ENCODE results near the gene RPA1.
"Not testable (repeated sequence)": the region's sequence is repeated elsewhere in the genome, so short reads cannot be mapped to it uniquely, and the experiment has no call there.

Gene RPA1

DNA sequence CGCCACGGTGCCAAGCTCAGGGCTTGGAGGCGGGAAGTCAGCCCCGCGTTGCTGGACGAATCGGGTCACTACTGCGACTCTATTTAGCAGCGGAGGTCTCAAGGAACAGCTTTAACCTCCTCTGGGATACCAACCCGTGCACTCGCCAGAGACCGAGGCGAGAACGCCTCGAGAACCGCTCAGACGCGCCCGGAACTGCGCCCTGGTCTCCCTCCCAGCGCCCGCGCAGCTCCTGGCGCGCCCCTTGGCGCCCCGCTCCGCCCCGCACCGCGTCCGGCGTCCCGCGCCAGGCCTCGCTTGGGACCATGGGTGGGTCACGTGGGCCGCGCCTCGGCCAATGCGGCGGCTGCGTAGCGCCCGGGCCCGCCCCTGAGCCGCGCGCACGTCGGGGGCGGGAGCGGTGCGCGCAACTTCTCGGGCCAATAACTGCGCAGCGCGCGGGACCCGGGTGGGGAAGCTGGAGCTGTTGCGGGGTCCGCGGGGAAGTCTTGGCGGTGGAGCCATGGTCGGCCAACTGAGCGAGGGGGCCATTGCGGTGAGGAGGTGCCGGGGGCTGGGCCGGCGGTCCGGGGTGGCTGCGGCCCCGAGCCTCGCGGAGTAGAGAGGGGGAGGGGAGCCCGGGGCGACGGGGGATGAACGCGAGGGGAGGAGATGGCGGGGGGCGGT, at the start of gene RPA1, which contains the start of gene SMYD4:
Gene RPA1 (plus strand): TSS at position 414 of the 666 bp plus-strand sequence. CDS start 89 bp downstream, at position 503.
Gene SMYD4 (minus strand): TSS at position 311 of the 666 bp plus-strand sequence. CDS start 1,908 bp downstream, outside the sequence.
- peak; percentile 82 for DNase-seq (ENCODE audit: low spot score)

DNA sequence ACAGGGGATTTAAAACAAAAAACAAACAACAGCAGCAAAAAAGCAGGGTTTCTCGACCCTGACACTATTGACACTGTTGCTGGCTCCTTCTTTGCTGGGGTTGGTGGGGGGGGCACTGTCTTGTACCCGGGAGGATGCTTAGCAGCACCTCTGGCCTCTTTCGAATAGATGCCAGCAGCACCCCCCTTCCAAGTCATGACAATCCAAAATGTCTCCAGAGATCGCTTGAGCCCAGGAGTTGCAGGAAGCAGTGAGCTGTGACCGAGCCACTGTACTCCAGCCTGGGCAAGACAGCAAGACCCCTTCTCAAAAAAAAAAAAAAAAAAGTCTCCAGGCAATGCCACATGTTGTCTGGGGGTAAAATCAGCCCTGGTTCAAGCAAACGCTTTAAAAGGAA, 47.6 kb upstream of the RPA1 start:
- DNase-seq (ENCODE audit: low spot score), result no peak

DNA sequence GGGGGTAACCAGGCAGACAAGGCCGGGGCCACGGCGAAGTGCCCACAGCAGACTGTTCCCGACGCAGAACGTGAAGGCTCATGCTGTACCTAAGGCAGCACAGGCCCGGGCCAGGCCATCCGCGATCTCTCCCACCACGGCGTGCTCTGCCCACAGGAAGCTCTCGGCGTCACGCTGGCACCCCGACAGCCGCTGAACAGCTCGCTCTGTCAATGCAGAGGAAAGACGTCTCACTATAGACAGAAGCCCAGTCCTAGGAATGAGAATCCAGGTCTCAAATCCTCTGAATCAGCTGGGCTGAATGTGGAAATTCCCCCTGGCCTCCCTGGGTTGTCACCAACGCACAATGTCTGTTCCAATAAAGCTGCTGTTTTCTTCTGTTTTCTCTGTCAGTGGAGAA, 46.5 kb upstream of the RPA1 start:
- no peak for DNase-seq (ENCODE audit: low spot score)

DNA sequence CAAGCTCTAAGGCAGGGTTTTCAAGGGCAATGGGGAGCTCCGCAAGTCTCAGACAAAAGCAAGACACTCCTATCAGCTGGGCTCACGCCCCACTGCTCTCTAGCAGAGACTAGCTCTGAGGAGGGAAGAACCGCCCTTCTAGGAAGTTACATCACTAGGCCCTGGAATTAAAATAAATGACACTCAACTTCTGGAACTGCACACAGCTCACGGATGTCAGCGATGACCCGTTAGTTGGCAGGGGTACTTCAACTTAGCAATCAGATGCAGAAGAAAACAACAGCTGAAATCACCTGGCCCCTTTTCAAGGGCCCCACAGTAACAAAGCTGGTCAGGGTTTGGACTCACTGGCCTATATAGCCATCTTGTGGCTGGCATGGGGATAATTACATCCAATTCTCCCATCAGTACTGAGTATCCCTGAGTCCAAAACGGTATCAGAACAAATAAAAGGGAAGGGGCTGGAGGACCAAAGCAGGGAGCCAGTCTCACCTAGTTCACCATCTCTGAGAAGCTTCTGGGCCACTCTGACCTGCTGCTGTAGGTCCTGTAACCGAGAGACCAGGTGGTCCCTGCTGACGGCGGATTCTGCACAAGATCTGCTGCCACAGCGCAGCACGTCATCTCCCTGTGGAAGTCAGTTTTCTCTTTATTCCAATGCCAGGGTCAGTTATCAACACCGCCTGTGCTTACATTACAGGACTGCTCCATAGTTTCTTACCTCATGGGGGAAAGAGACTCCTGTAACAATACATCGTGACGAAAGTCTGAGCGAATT, 45.8 kb upstream of the RPA1 start:
- peak; percentile 19 for DNase-seq (ENCODE audit: low spot score)

DNA sequence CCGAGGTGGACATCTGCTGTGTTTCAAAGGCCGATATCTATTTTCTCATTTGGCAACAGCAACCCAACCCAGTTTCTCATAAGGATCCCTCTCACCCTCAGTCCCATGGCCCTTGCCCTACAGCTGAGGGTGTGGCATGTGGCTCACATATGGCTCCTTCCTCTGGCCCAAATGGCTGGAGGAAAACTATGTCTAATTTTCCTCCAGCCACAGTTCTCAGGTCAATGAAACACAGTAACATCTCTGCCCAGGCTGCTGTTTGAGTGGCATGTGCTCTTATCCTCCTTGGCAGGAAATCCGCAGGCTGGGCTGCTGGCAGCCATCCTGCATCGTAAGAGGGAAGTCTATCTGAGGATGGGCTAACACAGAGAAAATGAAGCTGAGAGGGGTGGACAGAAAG, 43.9 kb upstream of the RPA1 start:
- no peak for DNase-seq (ENCODE audit: low spot score)

DNA sequence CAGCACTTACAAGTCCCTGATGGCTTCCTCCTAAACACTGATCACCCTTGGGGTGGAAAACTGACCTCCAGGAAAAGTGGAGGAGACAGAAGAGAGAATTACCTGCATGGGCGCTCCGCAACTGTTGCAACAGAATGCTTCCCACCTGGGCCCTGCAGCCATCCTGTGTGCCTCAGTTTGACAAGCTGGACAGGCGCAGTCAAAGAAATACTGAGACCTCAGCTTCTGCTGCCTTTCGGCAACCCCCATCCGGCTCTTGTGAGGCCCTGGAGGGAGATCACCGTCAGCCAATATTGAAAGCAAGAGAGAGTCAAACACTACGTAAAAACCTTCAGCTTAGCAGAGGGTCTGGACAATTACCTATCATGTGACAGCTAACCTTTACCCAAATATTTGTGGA, 43.1 kb upstream of the RPA1 start:
- DNase-seq (ENCODE audit: low spot score), result no peak

DNA sequence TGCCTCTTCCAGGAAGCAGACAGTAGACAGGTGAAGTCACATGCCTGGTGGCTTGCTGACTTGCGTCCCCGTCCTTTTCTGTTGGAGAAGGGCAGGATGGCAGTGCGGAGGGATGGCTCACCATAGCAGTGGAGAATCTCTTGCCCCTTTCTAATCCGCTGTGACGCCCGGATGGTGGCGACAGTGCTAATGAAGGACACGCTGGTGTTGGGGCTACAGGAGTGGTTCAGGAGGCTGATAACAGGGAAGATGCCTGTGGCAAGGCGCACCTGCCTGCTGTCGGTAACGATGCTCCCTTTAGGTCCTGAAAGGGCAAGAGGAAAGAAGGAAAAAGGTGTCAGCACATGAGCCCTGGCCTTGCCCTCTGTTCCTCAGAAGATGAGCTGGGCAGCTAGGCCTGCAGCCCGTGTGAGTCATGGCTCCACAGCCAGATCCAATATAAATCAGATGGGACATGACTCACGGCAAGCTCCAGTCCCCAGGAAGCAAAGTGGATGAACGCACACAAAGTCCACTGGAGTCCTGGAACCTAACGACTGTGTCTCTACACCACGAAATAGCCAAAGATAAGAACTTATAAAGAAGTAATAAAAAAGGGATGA, 42.4 kb upstream of the RPA1 start:
- peak; percentile 76 for DNase-seq (ENCODE audit: low spot score)

DNA sequence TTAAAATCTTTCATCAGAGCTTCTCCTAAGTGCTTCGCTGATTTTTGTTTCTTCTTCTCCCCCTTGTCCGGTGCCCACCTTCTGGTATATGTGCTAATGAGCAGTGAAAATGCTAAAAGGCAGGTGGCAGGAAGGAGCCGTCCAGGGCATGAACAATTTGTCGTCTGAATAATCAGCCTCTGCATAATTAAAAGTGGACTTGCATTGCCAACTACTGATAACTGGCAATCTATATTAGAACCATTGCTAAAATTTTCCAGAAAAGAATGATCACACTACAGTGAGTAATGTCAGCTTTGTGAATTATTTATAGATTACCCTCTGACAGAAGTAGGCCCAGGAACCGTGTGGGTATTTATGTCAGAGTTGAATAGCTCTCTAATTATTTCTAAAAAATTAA, 39.9 kb upstream of the RPA1 start:
- no peak for DNase-seq (ENCODE audit: low spot score)

DNA sequence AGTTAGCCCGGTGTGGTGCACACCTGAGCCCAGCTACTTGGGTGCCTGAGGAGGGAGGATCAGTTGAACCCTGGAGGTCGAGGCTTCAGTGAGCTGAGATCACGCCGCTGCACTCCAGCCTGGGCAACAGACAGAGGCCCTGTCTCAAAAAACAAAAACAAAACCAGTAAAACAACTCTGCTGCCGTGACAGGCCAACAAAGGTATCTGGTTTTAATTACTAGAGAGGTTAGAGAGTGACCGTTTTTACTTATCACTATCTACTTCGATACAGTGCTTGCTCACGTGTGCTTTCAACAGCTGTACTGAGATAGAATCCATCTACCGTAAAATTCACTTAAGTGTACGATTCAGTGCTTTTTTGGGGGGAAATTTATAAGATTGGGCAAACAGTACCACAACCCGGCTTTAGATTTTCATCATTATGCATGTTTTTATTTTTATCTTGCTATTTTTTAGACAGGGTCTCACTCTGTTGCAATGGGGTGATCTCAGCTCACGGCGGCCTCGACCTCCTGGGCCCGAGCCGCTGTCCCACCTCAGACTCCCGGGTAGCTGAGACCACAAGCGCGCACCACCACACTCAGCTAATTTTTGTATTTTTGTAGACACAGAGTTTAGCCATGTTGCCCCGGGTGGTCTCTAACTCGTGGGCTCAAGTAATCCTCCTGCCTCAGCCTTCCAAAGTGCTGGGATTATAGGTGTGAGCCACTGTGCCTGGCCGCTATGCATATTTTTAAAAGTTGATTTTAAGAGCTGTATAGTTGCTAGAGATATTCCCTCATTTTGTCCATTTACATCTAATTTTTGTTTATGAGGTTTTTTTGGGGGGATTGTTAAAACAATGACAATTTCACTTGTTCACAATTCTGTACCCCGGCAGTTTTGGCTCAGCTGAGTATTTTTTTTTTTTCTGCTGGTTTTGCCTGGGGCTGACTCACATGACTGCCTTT, 37.0 kb upstream of the RPA1 start:
- DNase-seq (ENCODE audit: low spot score), result no peak

DNA sequence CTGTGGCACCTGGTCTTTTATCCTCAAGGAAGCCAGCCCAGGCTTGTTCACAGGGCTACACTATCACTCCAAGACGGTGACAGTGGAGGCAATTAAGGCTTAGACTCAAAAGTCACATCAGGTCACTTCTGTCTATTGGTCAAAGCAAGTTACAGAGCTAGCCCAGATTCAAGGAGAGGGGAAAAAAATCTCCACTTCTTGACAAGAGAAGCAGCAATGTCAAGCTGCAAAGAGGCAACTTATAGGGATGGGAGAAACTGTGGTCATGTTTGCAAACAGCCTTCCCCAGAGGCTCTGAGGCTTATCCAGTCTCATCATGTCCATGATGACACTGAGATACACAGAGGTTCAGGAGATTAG, 36.4 kb upstream of the RPA1 start:
- DNase-seq (ENCODE audit: low spot score), result no peak

DNA sequence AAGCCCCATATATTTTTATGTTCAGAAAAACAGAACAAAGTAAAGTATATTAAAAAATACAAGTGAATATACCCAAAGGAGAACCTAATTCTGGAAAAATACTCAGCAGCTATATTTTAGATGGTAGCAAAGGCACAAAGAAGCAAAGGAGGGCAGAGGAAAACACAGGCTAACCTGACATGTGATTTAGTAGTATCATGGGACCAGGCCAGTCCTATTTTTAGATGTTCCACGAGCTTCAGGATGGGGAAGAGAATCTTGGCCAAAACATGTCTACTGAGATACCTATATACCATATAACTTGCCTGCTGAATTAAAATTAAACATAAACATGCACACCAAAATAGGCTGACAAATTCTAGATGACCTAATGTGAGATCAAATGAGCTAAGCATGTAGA, 33.0 kb upstream of the RPA1 start:
- no peak for DNase-seq (ENCODE audit: low spot score)

DNA sequence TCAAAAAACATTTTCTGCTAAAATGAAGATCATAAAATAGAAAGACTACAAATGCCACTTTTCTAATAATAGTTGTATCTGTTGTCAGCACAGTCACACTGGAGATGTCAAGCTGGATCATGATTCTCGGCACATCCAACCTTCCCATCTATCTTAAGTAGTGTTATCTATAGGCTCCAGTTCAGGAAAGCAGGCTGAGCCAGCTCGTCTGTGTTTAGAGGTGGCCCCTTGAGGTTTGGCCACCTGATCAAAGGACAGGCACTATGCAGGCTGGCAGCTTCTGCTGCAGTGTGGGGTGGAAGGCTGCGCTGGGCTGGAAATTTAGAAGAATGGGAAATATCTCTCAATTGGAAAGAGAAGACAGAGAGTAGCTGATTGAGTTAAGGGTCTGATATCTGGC, 32.5 kb upstream of the RPA1 start:
- no peak for DNase-seq (ENCODE audit: low spot score)

DNA sequence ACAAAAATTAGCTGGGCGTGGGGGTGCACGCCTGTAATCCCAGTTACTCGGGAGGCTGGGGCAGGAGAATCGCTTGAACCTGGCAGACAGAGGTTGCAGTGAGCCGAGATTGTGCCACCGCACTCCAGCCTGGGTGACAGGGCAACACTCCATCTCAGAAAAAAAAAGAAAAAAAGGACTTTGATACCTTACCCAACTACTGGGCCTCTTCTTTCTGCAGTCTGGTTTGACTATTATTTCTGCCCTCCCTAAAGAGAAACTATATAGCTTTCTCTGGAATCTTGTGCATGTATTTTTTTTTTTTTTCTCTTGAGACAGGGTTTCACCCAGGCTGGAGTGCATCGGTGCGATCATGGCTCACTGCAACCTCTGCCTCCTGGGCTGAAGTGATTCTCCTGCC, 32.0 kb upstream of the RPA1 start:
- DNase-seq (ENCODE audit: low spot score), result not testable (repeated sequence)

DNA sequence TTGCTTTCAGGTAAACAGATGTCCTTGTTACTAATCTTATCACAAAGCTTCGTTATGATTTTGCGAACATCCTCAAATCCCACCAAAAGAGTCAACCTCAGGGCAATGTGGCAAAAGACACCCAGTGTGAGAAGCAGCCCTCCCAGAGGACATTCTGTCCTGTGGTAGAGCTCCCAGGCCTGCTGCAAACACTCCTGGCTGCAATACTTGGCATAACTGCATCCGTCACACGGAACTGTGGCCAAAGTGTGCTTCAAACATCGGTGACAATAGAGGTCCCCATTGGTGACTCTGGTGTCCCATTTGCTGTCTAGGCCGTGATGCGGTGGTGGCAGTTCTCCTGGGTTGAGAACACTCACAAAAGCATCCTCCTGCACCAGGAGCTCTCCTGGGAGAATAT, 29.6 kb upstream of the RPA1 start:
- DNase-seq (ENCODE audit: low spot score), result no peak

DNA sequence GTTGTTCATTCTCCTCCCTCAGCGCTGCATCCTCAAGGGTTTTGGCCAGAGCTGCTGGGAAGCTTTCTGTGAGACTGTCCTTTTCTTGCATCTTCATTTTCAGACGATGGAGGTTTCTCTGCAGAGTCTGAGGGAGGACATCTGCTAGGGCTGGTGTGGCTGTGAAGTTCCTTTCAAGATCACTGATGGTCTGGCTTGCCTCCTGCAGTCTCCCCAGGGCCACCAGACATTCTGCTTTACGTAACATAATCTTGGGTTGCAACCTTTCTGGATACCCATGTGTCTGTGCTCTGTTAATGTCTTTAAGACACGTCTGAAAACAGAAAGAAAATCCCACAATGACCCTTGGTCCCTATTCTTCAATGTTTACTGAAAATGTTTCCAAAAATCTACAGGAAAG, 29.1 kb upstream of the RPA1 start:
- no peak for DNase-seq (ENCODE audit: low spot score)

DNA sequence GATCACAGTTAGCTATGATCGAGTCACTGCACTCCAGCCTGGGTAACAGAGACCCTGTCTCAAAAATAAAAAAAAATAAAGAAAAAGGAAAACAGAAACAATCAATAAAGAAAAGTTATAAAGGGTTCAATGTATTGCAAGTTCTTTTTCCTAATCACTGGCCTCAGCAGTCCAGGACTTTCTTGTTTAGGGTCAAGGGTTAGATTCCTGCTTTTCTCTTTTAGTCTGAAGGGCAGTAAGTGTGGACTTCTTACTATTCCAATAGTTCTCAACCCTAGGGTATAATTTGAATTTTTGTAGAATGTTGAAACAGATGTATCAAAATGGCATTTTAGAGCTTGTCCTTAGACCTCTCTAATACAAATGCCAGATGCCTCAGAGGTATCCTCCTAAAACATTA, 27.4 kb upstream of the RPA1 start:
- DNase-seq (ENCODE audit: low spot score), result no peak

DNA sequence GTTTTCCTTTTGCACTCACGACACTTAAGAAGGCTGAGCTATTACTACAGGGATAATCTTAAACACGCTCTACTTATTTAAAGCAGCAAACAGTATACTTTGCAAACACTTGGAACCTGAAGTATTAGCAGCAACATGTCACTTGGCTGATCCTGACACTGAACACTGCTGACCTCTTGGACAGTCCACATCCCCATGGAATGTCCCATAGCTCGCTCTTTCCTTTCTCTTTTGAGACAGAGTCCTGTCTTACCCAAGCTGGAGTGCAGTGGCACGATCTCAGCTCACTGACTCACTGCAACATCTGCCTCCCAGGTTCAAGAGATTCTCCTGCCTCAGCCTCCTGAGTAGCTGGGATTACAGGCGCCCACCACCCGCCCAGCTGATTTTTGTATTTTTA, 26.5 kb upstream of the RPA1 start:
- DNase-seq (ENCODE audit: low spot score), result no peak

DNA sequence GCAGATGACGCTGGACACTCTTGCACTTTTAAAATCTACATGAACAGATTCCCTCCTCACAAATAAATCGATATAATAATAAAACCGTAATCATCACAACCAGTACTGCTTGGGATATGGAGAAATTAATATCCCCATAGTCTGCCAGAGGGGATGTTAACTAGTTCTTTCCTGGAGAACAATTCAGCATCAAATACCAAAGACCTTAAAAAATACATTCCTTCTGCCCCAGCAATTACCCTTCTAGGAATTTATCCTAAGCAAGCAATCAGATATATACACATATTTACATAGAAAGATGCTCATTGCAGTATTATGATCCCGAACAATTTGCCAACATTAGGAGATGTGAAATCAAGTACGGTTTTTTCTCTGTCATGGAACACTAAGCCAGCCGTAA, 21.9 kb upstream of the RPA1 start:
- no peak for DNase-seq (ENCODE audit: low spot score)

DNA sequence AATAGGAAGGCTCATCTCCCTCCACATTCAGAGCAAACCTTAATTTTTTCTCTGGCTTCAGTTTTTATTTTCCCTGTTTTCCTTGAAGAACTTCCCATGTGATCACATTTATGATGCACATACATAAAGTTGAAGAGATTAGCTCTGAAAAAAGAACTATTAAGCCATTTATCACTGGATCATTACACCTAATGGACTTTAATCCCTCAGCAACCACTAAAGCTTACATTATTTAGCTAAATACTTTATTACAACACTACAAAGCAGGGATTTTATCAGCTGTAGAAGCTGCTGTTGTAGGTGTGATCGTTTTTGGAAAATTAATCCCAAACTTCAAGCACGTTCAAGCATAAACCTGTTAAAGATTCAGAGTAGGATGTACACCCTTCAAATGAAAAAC, 21.2 kb upstream of the RPA1 start:
- DNase-seq (ENCODE audit: low spot score), result no peak

DNA sequence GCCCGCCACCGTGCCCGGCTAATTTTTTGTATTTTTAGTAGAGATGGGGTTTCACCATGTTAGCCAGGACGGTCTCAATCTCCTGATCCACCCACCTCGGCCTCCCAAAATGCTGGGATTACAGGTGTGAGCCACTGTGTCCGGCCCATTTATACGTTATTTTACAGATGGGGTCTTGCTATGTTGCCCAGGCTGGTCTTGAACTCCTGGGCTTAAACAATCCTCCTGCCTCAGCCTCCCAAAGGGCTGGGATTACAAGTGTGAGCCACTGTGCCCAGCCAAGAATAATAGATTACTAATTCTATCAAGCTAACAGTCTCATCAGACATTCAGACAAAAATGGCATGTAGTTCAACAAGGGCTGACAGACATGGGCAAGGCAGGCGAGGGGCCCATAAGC, 20.0 kb upstream of the RPA1 start:
- DNase-seq (ENCODE audit: low spot score), result not testable (repeated sequence)

DNA sequence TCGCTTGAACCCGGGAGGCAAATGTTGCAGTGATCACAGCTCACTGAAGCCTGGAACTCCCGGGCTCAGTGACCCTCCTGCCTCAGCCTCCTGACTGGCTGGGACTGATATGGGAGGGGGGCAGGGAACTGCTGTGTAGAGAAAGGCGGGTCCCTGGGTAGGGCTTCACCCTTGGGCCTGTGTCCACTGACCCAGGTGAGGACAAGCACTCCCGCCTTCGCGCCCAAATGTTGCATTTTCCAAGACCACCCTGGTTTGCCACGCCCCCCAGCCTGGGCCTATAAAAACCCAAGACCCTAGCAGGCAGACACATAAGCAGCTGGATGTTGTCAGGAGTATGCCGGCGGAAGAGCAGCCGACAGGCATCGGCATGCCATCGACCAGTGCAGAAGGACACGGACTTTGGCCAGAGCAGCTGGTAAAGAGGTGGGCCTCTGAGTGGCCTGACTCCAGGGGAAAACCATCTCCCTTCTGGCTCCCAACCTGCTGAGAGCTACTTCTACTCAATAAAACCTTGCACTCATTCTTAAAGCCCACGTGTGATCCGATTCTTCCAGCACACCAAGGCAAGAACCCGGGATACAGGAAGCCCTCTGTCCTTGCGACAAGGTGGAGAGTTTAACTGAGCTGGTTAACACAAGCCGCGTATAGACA, 19.2 kb upstream of the RPA1 start:
- DNase-seq (ENCODE audit: low spot score), result no peak

DNA sequence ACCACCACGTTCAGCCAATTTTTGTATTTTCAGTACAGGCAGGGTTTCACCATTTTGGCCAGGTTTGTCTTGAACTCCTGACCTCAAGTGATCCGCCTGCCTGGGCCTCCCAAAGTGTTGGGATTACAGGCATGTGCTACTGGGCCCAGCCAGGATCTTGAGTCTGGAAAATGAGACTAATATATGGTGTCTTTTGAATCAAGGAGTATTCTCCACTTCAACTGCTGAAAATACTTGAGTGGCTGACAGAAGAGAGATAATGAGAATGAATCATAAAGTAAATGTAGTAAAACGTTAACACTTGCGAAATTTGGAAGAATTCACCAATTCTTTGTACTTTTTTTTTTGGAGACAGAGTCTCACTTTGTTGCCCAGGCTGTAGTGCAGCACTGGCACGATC, 16.7 kb upstream of the RPA1 start:
- no peak for DNase-seq (ENCODE audit: low spot score)
